Endothelial cell of umbilical vein (primary cell): ENCODE results near the gene ANKRD39.

Experiments
- CTCF ChIP-seq, 2 donors: IDR thresholded peaks; 1 replicate in 1 of 2; 2 replicates in 1 of 2; pipeline ENCODE4 v1.5.1; 2011; ENCODE audit warnings: low read length in 2 of 2, mild to moderate bottlenecking in 2 of 2, moderate library complexity in 2 of 2, control low read depth in 1 of 2, inconsistent platforms in 1 of 2, low read depth in 1 of 2; ENCODE audit not compliant: insufficient read depth in 1 of 2; ENCODE audit errors: extremely low read depth in 1 of 2
- EZH2 ChIP-seq: IDR thresholded peaks from 2 replicates; pipeline ENCODE4 v1.6.1; 2012; ENCODE audit warnings: borderline replicate concordance, low read depth, mild to moderate bottlenecking, moderate library complexity, low read length, inconsistent platforms; ENCODE audit not compliant: severe bottlenecking
- GATA2 ChIP-seq: IDR thresholded peaks from 2 replicates; pipeline ENCODE4 v1.7.0; 2011; ENCODE audit warnings: low read depth, mild to moderate bottlenecking, moderate library complexity, mixed read lengths, low read length; ENCODE audit not compliant: insufficient read length, insufficient read depth
- JUN ChIP-seq: IDR thresholded peaks from 2 replicates; pipeline ENCODE4 v1.6.1; 2011; ENCODE audit warnings: borderline replicate concordance, low read depth; ENCODE audit not compliant: insufficient read length, insufficient read depth
- MAX ChIP-seq: IDR thresholded peaks from 2 replicates; pipeline ENCODE4 v1.6.1; 2011; ENCODE audit not compliant: insufficient read depth, insufficient read length
- MYC ChIP-seq: IDR thresholded peaks from one replicate; pipeline ENCODE4 v1.6.1; 2011; ENCODE audit warnings: mild to moderate bottlenecking, low read depth, low read length
- POLR2A ChIP-seq: IDR thresholded peaks from 2 replicates; pipeline ENCODE4 v1.6.1; 2012; ENCODE audit warnings: low read depth, mild to moderate bottlenecking, control low read depth, low read length
- POLR2AphosphoS5 ChIP-seq: IDR thresholded peaks from 2 replicates; pipeline ENCODE4 v1.6.1; 2012; ENCODE audit warnings: low read depth, mild to moderate bottlenecking, control low read depth, low read length, moderate library complexity; ENCODE audit not compliant: insufficient read depth

GRCh38 chr2:96816836-96817702, 40.7 kb downstream of the ANKRD39 start:
- TF ChIP-seq MYC (no peak), POLR2A (no peak), CTCF (IDR thresholded peaks at IDR 0.05; ENCODE audit: extremely low read depth in 1 of 2, insufficient read depth in 1 of 2, low read depth in 1 of 2, low read length in 2 of 2) (no peak), MAX (no peak), JUN (no peak), POLR2AphosphoS5 (no peak), GATA2 (no peak), EZH2 (no peak)
